NCI-H69 (cell line): Measurements from ENCODE around the gene CPZ.
A peak's percentile ranks its signal among the peaks of the same experiment; 100 is the strongest.

Experiments
- DNase-seq: peaks from one replicate; lab custom pipeline; 2025; lab: John Stamatoyannopoulos, UW

The CPZ gene

GRCh38 chr4:8581094-8581861 lies 11.3 kb upstream of the CPZ start:
- DNase-seq = no peak

- no peak for DNase-seq
Measured at GRCh38 chr4:8582016-8582415, 10.5 kb upstream of the CPZ start.

- no peak for DNase-seq
Measured at GRCh38 chr4:8582436-8582835, 10.1 kb upstream of the CPZ start.

- no peak for DNase-seq
Measured at GRCh38 chr4:8582941-8583654, 9.5 kb upstream of the CPZ start.

DNA sequence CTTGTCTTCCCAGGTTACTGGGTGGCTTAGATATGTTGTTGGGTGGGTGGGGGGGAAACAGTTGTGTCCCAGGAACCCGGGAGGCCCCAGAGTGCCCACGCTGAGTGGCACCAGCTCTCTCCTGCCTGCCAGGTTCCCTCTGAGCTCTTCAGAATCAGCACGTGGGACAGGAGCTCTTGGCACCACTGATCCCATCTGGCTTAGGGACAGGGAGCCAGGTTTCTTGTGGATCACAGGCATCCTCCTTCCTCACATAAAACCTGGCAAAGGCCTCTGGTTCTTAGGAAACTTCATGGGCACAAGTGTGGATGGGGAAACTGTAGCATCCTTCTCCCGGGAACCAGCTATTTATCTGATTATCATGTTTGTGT lies 8.9 kb upstream of the CPZ start:
- no peak for DNase-seq

DNA sequence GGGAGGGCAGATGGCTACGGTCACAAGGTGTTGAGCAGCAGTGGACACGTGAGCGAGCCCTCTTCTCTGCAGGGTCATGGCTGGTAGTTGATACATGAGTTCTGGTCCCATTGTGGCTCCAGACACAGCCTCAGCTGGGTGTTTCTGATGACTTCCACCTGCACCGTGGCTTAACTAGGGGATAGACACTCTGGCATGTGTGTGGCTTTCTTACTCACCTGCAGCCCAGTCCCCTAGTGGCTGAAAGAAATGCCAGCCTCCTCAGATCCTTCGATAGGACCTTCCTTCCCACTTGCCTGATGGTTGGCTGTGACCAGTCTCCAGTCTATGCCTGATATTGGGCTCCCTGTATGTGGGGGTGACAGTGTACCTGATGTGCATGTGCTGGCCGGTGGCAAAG lies 7.4 kb upstream of the CPZ start:
- DNase-seq = peak; percentile 14

DNA sequence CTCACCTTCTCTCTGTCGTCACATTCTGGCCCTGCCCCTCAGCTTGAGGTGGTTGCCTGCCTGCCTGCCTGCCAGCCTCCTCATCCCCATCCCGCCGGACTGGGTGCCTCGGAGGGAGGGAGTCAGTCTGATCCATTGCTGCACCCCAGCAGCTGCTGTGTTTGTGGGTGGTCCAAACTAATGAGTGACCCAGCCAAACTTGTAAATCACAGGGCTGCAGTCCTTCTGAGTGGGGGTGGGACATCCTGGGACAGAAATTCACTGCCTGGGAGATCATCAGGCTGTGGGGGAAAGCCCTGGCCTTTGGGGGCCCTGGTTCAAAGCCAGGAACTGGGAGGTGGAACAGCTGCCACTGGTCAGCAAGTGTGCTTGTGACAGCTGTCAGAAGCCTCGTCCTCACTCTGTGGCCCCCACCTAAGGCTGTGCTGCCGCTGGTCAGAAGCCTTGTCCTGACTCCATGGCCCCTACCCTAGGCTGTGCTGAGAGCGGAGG lies 6.8 kb upstream of the CPZ start:
- no peak for DNase-seq

DNA sequence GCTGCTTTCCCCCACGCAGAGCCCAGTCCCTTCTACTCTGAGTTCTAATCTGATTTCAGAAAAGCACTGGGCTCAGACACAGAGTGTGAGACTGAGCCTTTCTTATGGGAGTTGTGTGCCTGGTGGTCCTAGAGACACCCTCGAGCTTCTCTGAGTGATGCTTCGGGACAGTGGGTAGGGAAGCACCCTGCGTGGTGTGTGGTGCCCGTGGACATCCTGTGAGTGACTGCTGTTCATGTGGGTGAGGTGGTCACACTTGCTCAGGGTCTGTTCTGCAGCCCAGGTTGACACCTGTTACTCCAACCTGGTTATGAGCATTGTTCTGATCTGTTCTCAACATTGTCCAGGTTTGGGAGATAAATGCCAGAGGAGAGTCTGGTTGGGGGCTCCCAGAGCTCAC lies 6.3 kb upstream of the CPZ start:
- DNase-seq = no peak

GRCh38 chr4:8586671-8587468 lies 5.7 kb upstream of the CPZ start:
- peak; percentile 14 for DNase-seq

DNA sequence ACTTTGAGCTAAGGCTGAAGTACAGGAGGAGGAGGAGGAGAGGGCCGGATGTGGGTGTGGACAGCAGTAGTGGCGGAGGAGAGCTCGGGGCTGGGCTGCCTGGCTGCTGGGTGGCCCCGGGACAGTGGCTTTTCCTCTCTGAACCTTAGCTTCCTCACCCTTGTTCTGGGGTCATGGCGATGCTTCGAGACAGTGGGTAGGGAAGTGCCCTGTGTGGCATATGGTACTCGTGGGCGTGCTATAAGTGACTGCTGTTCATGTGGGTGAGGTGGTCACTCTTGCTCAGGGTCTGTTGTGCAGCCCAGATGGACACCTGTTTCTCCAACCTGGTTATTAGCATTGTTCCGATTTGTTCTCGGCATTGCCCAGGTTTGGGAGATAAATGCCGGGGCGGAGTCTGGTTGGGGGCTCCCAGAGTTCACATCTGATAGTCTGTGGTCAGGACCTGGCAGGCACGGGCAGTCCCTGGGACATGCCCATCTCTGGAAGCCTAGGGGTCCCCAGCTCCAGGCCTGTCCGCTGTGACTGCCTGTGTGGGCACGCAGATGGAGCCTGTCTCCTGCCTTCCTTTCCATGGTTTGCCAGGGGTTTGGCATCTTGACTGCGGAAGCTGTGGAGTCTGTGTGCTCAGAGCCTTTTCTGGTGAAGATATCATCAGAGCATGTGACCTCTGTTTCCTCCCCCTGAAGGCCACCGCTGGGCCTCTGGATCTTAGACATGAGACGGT lies 4.9 kb upstream of the CPZ start:
- no peak for DNase-seq

- no peak for DNase-seq
Measured at GRCh38 chr4:8588196-8588470, 4.4 kb upstream of the CPZ start.

- DNase-seq = no peak
Measured at GRCh38 chr4:8589336-8589735, 3.2 kb upstream of the CPZ start.

GRCh38 chr4:8589823-8590545 lies 2.6 kb upstream of the CPZ start:
- DNase-seq = no peak

DNA sequence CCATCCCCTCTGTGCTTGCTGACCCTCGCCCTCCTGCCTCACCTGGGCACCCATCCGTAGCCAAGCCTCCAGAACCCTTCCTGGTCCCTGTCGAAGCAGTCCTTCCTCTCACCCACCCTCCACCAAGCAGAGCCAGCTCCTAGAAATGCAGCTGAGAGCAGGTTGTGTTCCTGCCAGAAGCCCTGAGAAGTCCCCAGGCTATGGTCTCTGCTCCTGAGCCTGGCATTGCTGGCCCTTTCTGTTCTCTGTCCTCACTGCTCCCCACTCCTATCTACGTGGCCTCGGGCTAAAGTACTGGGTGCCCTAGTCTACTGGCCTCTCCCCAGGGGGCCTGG lies 2.1 kb upstream of the CPZ start:
- no peak for DNase-seq

DNA sequence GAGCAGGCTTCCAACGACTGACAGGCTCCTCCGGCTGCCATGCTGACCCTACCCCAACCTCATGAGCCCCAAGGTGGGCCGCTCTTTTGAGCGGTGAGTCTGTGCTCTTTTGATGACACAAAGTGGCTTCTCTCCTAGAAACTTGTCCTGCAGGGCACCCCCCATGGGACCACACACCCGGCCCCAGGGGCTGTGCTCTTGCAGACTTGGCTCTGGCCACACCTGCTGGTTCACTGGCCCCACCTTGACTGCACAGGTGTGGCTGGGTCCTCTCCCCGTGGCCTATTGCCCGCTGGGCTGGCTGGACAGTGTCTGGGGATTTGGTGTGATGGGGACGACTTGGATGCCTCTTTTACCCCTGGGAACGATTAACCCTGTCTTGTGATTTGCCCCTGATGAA lies 1.5 kb upstream of the CPZ start:
- no peak for DNase-seq

- peak; percentile 12 for DNase-seq
Measured at GRCh38 chr4:8591626-8592365, 769 bp upstream of the CPZ start.

- DNase-seq = no peak
Measured at GRCh38 chr4:8593264-8594096, 915 bp downstream of the CPZ start.

DNA sequence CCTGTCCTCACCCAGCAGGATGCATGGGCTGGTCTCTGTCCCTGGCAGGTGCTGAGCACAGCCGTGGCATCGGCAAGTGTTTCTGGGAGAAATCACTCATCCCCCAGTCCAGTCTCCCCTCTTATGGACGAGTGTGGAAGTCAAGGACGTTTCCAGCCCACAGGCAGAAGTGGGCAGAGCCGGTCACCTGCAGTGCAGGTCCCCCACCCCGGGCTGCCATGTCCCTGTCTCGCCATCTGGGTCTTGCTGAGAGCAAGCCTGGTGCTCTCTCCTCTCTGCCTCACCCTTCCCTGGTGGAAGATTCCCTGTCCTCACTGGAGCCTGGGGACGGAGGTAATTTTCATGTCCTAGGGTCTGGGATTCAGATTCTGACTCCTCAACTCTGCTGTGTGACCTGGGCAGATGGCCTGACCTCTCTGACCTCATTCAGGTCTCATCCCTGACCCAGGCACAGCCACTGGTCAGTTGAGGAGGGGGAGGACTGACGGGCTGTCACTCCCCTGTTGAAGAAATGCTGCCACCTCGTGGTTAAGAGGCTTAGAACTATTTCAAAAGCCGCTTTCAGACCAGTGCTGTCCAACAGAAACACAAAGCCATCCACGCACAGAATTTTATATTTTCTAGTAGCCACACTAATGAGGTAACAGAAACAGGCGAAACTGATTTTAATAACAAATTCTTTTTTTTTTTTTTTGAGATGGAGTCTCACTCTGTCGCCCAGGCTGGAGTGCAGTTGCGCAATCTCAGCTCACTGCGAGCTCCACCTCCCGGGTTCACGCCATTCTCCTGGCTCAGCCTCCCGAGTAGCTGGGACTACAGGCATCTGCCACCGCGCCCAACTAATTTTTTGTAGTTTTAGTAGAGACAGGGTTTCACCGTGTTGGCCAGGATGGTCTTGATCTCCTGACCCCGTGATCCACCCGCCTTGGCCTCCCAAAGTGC lies 1.8 kb downstream of the CPZ start:
- peak; percentile 71 for DNase-seq
